ENCODE data around the gene C14orf93. TPM values are rescaled to one million over a fixed set of nuclear protein-coding genes. Genes with fewer than 3 reads are reported as not detected.

Gene C14orf93
- total RNA-seq, 2 donors from 2014 or later = 15.1 to 17.6 TPM

GRCh38 chr14:22991852-22992251 lies 18.1 kb downstream of the C14orf93 start:
- DNase-seq (ENCODE audit: low spot score) = no peak
- WGBS = 89% methylated on average over 8 of the region's 8 CpGs
- Histone ChIP-seq H3K9me3 (no peaks in the 10 kb centered on the region), H3K27ac (no peak overlapping the region), H3K36me3 (no peaks in the 10 kb centered on the region), H3K4me1 (replicated peaks) (no peaks in the 10 kb centered on the region), H3K4me3 (no peak overlapping the region), H3K27me3 (replicated peaks; ENCODE audit: insufficient read depth) (no peaks in the 10 kb centered on the region)
- intact Hi-C loops (cut with DNase I) = no loop called here
- TF ChIP-seq POLR2A (IDR thresholded peaks at IDR 0.05) (no peak), CTCF (IDR thresholded peaks at IDR 0.05) (no peak), POLR2AphosphoS5 (IDR thresholded peaks at IDR 0.05) (no peak)

- no peak for DNase-seq (ENCODE audit: low spot score)
- TF ChIP-seq POLR2A (IDR thresholded peaks at IDR 0.05) (no peak), CTCF (IDR thresholded peaks at IDR 0.05) (no peak), POLR2AphosphoS5 (IDR thresholded peaks at IDR 0.05) (no peak)
- no peaks in the 10 kb centered on the region for H3K36me3 ChIP-seq
- no peak overlapping the region for H3K4me3 ChIP-seq
- H3K9me3 ChIP-seq = no peaks in the 10 kb centered on the region
- 76% methylated on average over 8 of the region's 8 CpGs for WGBS
- intact Hi-C loops (cut with DNase I) = loop anchor here (2.0 kb wide), 1 partner anchor 70 kb away; the partner anchor contains the start of gene CDH24
- no peaks in the 10 kb centered on the region for H3K27me3 ChIP-seq (replicated peaks; ENCODE audit: insufficient read depth)
- H3K27ac ChIP-seq = no peak overlapping the region
- no peaks in the 10 kb centered on the region for H3K4me1 ChIP-seq (replicated peaks)
Observed at GRCh38 chr14:22987291-22987690, 22.7 kb downstream of the C14orf93 start.

- intact Hi-C loops (cut with DNase I) = loop anchor here (2.0 kb wide), 1 partner anchor 70 kb away; the partner anchor contains the start of gene CDH24
Observed at GRCh38 chr14:22986508-22987054, 23.4 kb downstream of the C14orf93 start.

GRCh38 chr14:22985894-22986507 lies 23.9 kb downstream of the C14orf93 start:
- WGBS = 45% methylated on average over 2 of the region's 2 CpGs
- Histone ChIP-seq H3K27me3 (replicated peaks; ENCODE audit: insufficient read depth) (no peaks in the 10 kb centered on the region), H3K9me3 (no peaks in the 10 kb centered on the region), H3K27ac (no peak overlapping the region), H3K4me1 (replicated peaks) (no peaks in the 10 kb centered on the region), H3K4me3 (no peak overlapping the region), H3K36me3 (no peaks in the 10 kb centered on the region)
- intact Hi-C loops (cut with DNase I) = loop anchor here (2.0 kb wide), 1 partner anchor 71 kb away; the partner anchor contains the start of gene CDH24
- TF ChIP-seq POLR2AphosphoS5 (IDR thresholded peaks at IDR 0.05) (no peak), POLR2A (IDR thresholded peaks at IDR 0.05) (no peak), CTCF (IDR thresholded peaks at IDR 0.05) (no peak)
- DNase-seq (ENCODE audit: low spot score) = no peak

More at GRCh38 chr14:22986508-22987054, 23.4 kb downstream of the C14orf93 start:
- Histone ChIP-seq H3K4me3 (no peak overlapping the region), H3K4me1 (replicated peaks) (no peaks in the 10 kb centered on the region), H3K27ac (no peak overlapping the region), H3K27me3 (replicated peaks; ENCODE audit: insufficient read depth) (no peaks in the 10 kb centered on the region), H3K36me3 (no peaks in the 10 kb centered on the region), H3K9me3 (no peaks in the 10 kb centered on the region)
- peak; percentile 92 for DNase-seq (ENCODE audit: low spot score)
- WGBS = 19% methylated on average over 5 of the region's 5 CpGs
- TF ChIP-seq CTCF (IDR thresholded peaks at IDR 0.05) = peak; percentile 70 to 96 (median 93)
- no peak for TF ChIP-seq POLR2A (IDR thresholded peaks at IDR 0.05)
- TF ChIP-seq POLR2AphosphoS5 (IDR thresholded peaks at IDR 0.05) = peak; percentile 83
